Kidney (tissue), 14 donors: ENCODE results near the gene ARID1B. TPM values are rescaled to one million over a fixed set of nuclear protein-coding genes. Genes with fewer than 3 reads are reported as not detected.
A peak's percentile ranks its signal among the peaks of the same experiment; 100 is the strongest.

Experiments used
- DNase-seq, 5 donors: peaks; one replicate each; pipeline ENCODE4 v3.0.0-alpha.2; 2013 to 2020
- FAIRE-seq: peaks from 2 replicates; lab custom pipeline; 2012; peaks lifted over from hg19 to GRCh38; lab: Jason Lieb, UNC
- H3K27ac ChIP-seq, 2 donors: one replicate each; pipeline ENCODE4 v1.7.0; 2013; ENCODE audit warnings: low read depth in 2 of 2, low read length in 2 of 2, inconsistent platforms in 1 of 2
- H3K27me3 ChIP-seq: one replicate; pipeline ENCODE4 v1.7.1; 2013; ENCODE audit warnings: low read length, inconsistent platforms; ENCODE audit not compliant: control insufficient read depth, insufficient read depth
- H3K36me3 ChIP-seq, 3 donors: one replicate each; pipeline versions ENCODE4 v1.7.0 to v1.7.1; 2013; ENCODE audit warnings: low read length in 3 of 3, control low read depth in 1 of 3, inconsistent platforms in 1 of 3; ENCODE audit not compliant: insufficient read depth in 3 of 3, control insufficient read depth in 2 of 3
- H3K4me1 ChIP-seq, 3 donors: one replicate each; pipeline versions ENCODE4 v1.7.0 to v1.7.1; 2013; ENCODE audit warnings: low read length in 3 of 3, inconsistent platforms in 1 of 3, low read depth in 1 of 3; ENCODE audit not compliant: control insufficient read depth in 2 of 3, insufficient read depth in 2 of 3
- H3K4me3 ChIP-seq, 3 donors: one replicate each; pipeline versions ENCODE4 v1.7.0 to v1.8.1; 2013; ENCODE audit warnings: low read length in 3 of 3, control low read depth in 1 of 3, inconsistent platforms in 1 of 3
- H3K9ac ChIP-seq, 3 donors: one replicate each; pipeline versions ENCODE4 v1.7.0 to v1.7.1; 2013; ENCODE audit warnings: low read length in 3 of 3, control low read depth in 1 of 3, inconsistent platforms in 1 of 3
- H3K9me3 ChIP-seq, 3 donors: one replicate each; pipeline versions ENCODE4 v1.7.0 to v1.7.1; 2013; ENCODE audit warnings: low read length in 3 of 3, control low read depth in 1 of 3, inconsistent platforms in 1 of 3; ENCODE audit not compliant: control insufficient read depth in 2 of 3, insufficient read depth in 1 of 3
- intact Hi-C: fragments of 100-400 bp; cut with DNase I; formaldehyde crosslinking; loops from one replicate; pipeline ENCODE4 v1.11.1; 2022
- polyA plus RNA-seq: library from polyadenylated mRNA; stranded (reverse); fragments of 350-450 nt; fragmentation: Illumina TruSeq; extraction: RNeasy Lipid Tissue Mini Kit (QIAGEN cat#74804); gene quantifications from one replicate; pipeline ENCODE4 v1.2.3, GENCODE V29; 2014; ENCODE audit warnings: low read depth, low replicate concordance; ENCODE audit not compliant: insufficient read depth
- total RNA-seq: library from RNA; stranded (reverse); fragmentation: NEBNext Ultra II Directional; extraction: Animal tissue kit (Norgen Biotek cat#: 25700); gene quantifications from one replicate; pipeline ENCODE4 v1.2.1, GENCODE V29; 2021
- TF ChIP-seq, protein P1 (sequence below): IDR thresholded peaks from 3 replicates; pipeline ENCODE4 v1.5.1; 2012; ENCODE audit warnings: mild to moderate bottlenecking, moderate library complexity, borderline replicate concordance; ENCODE audit not compliant: insufficient read depth; ENCODE audit errors: extremely low read depth
- donor health status: control.
- donor health status: control.
- donor health status: control.
- donor health status: control.
- donor health status: control.
- donor health status: DM: yes; HTN: yes; CAD: no.
- donor health status: Normal renal cell carcinoma (clear cell type).

ARID1B gene
- total and polyA plus RNA-seq, 2 donors from 2014 or later: 16.4 to 110 TPM

DNA sequence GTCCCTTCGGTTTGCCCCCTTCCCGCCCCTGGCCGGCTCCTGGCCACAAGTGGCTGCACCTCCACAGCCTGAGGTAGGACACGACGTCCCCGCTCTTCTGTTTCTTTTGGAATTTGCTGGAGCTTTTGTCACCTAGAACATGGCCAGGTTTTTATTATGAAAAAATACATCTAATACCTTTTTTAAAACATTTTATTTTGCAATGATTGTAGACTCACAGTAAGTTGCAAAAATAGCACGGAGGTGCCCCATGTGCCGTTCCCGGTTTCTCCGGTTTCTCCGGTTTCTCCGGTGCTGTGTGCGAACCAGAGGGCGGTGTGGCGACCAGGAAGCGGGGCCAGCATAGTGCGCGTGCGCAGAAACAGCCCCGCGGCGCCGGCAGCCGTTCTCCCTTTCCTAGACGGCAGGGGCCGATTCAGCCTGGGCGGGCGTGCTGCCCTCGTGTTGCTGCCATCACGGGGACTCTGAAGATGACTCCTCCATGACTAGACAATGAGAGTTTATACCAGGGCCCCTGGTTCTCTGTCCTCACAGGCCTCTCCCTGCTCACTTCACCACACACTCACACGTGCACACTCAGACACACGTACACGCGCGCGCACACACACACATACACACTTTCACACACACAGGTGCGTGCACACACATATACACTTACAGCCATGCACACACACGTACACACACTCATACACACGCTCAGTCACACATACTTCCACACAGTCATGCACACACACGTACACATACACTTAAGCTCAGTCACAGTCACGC lies 444.1 kb downstream of the ARID1B start:
- no peaks in the 10 kb centered on the region for H3K27me3 ChIP-seq
- TF ChIP-seq, protein P1, sequence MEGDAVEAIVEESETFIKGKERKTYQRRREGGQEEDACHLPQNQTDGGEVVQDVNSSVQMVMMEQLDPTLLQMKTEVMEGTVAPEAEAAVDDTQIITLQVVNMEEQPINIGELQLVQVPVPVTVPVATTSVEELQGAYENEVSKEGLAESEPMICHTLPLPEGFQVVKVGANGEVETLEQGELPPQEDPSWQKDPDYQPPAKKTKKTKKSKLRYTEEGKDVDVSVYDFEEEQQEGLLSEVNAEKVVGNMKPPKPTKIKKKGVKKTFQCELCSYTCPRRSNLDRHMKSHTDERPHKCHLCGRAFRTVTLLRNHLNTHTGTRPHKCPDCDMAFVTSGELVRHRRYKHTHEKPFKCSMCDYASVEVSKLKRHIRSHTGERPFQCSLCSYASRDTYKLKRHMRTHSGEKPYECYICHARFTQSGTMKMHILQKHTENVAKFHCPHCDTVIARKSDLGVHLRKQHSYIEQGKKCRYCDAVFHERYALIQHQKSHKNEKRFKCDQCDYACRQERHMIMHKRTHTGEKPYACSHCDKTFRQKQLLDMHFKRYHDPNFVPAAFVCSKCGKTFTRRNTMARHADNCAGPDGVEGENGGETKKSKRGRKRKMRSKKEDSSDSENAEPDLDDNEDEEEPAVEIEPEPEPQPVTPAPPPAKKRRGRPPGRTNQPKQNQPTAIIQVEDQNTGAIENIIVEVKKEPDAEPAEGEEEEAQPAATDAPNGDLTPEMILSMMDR: peak; percentile 10
- no peaks in the 10 kb centered on the region for H3K9me3 ChIP-seq
- FAIRE-seq: no peak
- peak overlapping the region in 2 of 3 donors; percentile 54 to 61 for H3K4me3 ChIP-seq
- H3K4me1 ChIP-seq: peaks cover 0 to 8% (median 0%) of the 10 kb centered on the region in 3 donors
- intact Hi-C loops: loop anchor here (10.0 kb wide), 1 partner anchor 54 kb away; no protein-coding TSS in a partner anchor
- no peak overlapping the region for H3K27ac ChIP-seq
- DNase-seq: peak; percentile 88 to 94 (median 91)
- peak overlapping the region in 2 of 3 donors; percentile 34 to 41 for H3K9ac ChIP-seq
- no peaks in the 10 kb centered on the region for H3K36me3 ChIP-seq

DNA sequence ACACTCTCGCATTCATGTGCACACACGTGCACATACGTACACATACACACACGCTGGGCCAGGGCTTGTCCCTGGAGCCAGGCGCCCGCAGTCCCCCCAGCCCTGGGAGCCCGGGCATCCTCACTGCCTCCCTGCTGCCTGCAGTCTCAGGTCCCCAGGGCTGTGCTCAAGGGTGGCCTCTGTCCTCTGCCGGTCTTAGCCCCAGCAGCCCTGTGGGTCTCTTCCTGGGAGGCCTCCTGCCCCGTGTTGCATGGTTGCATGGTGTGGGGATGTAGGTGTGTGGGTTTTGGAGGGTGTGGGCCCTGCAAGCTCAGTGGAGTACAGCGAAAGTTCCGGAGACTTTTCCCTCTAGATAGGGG lies 444.6 kb downstream of the ARID1B start:
- intact Hi-C loops: loop anchor here (10.0 kb wide), 1 partner anchor 53 kb away; no protein-coding TSS in a partner anchor
- H3K4me3 ChIP-seq: peak overlapping the region in 1 of 3 donors; percentile 42
- peak in 2 of 5 donors; percentile 9 to 69 for DNase-seq
- no peaks in the 10 kb centered on the region for H3K27me3 ChIP-seq
- H3K9me3 ChIP-seq: no peaks in the 10 kb centered on the region
- no peak overlapping the region for H3K9ac ChIP-seq
- H3K4me1 ChIP-seq: peaks cover 0 to 10% (median 0%) of the 10 kb centered on the region in 3 donors
- TF ChIP-seq, protein P1: no peak
- FAIRE-seq: no peak
- no peaks in the 10 kb centered on the region for H3K36me3 ChIP-seq
- no peak overlapping the region for H3K27ac ChIP-seq

DNA sequence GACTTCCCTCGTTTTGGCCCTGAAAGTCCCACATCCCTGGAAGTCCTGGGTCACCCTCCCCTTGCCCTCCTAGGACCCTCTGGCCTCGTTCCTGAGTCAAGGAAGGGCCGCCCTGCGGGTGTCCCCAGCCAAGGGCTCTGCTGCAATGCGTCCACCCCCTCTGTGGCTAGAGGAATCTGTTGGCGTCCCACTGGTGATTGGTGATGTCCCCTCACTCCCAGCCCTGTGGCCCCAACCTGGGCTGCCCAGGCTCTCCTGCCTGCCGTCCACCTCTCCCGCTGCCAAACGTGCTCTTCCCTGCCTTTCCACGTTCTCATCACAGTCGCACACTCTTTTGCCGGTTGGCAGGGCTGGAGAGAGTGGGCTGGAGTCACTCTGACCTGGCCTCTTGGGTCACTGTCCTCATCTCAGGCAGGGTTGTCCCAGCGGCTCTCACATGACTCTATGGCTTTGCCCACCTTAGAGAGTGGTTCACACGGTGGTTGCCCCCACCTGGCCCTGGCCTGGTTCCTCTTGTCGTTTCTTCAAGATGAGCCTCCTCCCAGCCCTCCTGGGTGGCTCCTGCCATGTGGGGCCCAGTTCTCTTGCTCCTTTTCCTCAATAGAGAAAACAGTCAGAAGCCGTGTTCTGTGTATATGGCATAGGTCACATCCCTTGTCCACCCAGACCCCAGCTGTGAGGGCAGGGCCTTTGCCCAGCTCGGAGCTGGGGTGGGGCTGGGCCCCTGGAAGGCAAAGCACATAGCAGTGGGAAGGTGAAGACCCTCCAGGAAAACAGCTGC lies 445.2 kb downstream of the ARID1B start:
- TF ChIP-seq, protein P1: no peak
- FAIRE-seq: no peak
- Histone ChIP-seq H3K27me3 (no peaks in the 10 kb centered on the region), H3K4me3 (no peak overlapping the region), H3K9ac (no peak overlapping the region), H3K9me3 (no peaks in the 10 kb centered on the region), H3K4me1 (peaks cover 0 to 16% (median 0%) of the 10 kb centered on the region in 3 donors), H3K27ac (no peak overlapping the region), H3K36me3 (no peaks in the 10 kb centered on the region)
- peak in 2 of 5 donors; percentile 7 to 48 for DNase-seq
- intact Hi-C loops: loop anchor here (10.0 kb wide), 1 partner anchor 52 kb away; no protein-coding TSS in a partner anchor
